MCF 10A (cell line): ENCODE measurements around the gene DUSP18. TPM values are rescaled to one million over a fixed set of nuclear protein-coding genes. Genes with fewer than 3 reads are reported as not detected.

Experiments
- BruUV-seq: library from RNA; stranded (reverse); fragments of 400-500 nt; replicated peaks from 2 replicates; lab custom pipeline; 2021; lab: Mats Ljungman, UMichigan
- CTCF ChIA-PET: fragments of 300-600 bp; sonication (Branson Sonifier 250); formaldehyde crosslinking; extraction: SDS; loops from one replicate; lab custom pipeline; 2021; ENCODE audit warnings: antibody characterized with exemption, inconsistent platforms; lab: Yijun Ruan, JAX
- POLR2A ChIA-PET: fragments of 300-600, 350-650 bp; sonication (Branson Sonifier 250); formaldehyde crosslinking; extraction: SDS; loops from one replicate; lab custom pipeline; 2020; ENCODE audit warnings: antibody characterized with exemption, inconsistent platforms; lab: Yijun Ruan, JAX
- DNase-seq: peaks from one replicate; pipeline ENCODE4 v3.0.0-alpha.2; 2018; ENCODE audit not compliant: unreplicated experiment
- H3K27ac Mint-ChIP-seq: one replicate; pipeline ENCODE4 v1.8.0; 2022; ENCODE audit warnings: mild to moderate bottlenecking, low read depth, mixed read lengths; ENCODE audit not compliant: unreplicated experiment
- H3K27me3 Mint-ChIP-seq: one replicate; pipeline ENCODE4 v1.8.0; 2022; ENCODE audit warnings: mixed read lengths; ENCODE audit not compliant: insufficient read depth, unreplicated experiment
- H3K36me3 Mint-ChIP-seq: one replicate; pipeline ENCODE4 v1.8.0; 2022; ENCODE audit warnings: mild to moderate bottlenecking, moderate library complexity, mixed read lengths; ENCODE audit not compliant: insufficient read depth, unreplicated experiment
- H3K4me1 Mint-ChIP-seq: one replicate; pipeline ENCODE4 v1.8.0; 2022; ENCODE audit warnings: mixed read lengths; ENCODE audit not compliant: insufficient read depth, unreplicated experiment
- H3K4me3 Mint-ChIP-seq: one replicate; pipeline ENCODE4 v1.8.0; 2022; ENCODE audit warnings: mild to moderate bottlenecking, moderate library complexity, mixed read lengths; ENCODE audit not compliant: unreplicated experiment
- H3K9me3 Mint-ChIP-seq: one replicate; pipeline ENCODE4 v1.8.0; 2022; ENCODE audit warnings: mixed read lengths; ENCODE audit not compliant: unreplicated experiment
- CTCF ChIP-seq: fragments of 200-600 bp; IDR thresholded peaks from one replicate; pipeline ENCODE4 v1.8.0; 2022; ENCODE audit warnings: antibody characterized with exemption, mild to moderate bottlenecking; ENCODE audit not compliant: unreplicated experiment
- intact Hi-C: fragments of 100-400 bp; cut with micrococcal nuclease; formaldehyde crosslinking; loops from 2 replicates; pipeline ENCODE4 v1.14.1; 2022
- total RNA-seq: library from RNA; stranded (reverse); gene quantifications from 2 replicates; pipeline ENCODE4 v1.2.3, GENCODE V29; 2022

DUSP18 gene
- total RNA-seq, 1 experiment from 2014 or later, result 5.6 TPM

- ChIA-PET CTCF (interaction anchor here (1.3 to 1.6 kb wide), 2 partner anchors 11 to 19 kb away, joined by 3 to 4 read pairs; no protein-coding TSS in a partner anchor), POLR2A (no interaction called here)
- BruUV-seq, result no TSS peak
- Mint-ChIP-seq H3K27ac (no peak overlapping the region), H3K36me3 (no peaks in the 10 kb centered on the region), H3K4me1 (peaks cover 4% of the 10 kb centered on the region), H3K9me3 (no peaks in the 10 kb centered on the region), H3K27me3 (no peaks in the 10 kb centered on the region), H3K4me3 (no peak overlapping the region)
- TF ChIP-seq CTCF, result no peak
- no peak for DNase-seq
- intact Hi-C loops, result no loop called here
Observed at GRCh38 chr22:30615543-30615954, 52.1 kb downstream of the DUSP18 start.

- POLR2A ChIA-PET, result no interaction called here
- no TSS peak for BruUV-seq
- no peak for DNase-seq
- Mint-ChIP-seq H3K9me3 (no peaks in the 10 kb centered on the region), H3K4me1 (peaks cover 4% of the 10 kb centered on the region), H3K36me3 (no peaks in the 10 kb centered on the region), H3K27ac (no peak overlapping the region), H3K27me3 (no peaks in the 10 kb centered on the region), H3K4me3 (no peak overlapping the region)
- intact Hi-C loops, result no loop called here
- TF ChIP-seq CTCF, result no peak
- CTCF ChIA-PET, result interaction anchor here (0.8 to 1.3 kb wide), 2 partner anchors 9 to 20 kb away, joined by 3 read pairs; no protein-coding TSS in a partner anchor
Observed at GRCh38 chr22:30614879-30615278, 52.8 kb downstream of the DUSP18 start.

DNA sequence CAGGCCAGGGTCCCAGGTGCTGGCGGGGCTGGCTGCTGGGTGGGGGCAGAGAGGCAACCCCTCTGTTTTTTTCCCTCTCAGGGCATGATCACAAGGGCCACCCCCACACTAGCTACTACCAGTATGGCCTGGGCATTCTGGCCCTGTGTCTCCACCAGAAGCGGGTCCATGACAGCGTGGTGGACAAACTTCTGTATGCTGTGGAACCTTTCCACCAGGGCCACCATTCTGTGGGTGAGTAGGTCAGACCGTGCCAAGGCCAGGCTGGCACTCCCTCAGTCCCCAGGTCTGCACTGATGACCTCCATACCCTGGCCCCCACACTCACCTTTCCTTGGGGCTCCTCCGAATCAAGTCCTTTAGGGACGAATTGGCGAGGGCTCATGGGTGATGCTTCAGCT lies 53.4 kb downstream of the DUSP18 start:
- Mint-ChIP-seq H3K27ac (no peak overlapping the region), H3K27me3 (no peaks in the 10 kb centered on the region), H3K4me3 (no peak overlapping the region), H3K36me3 (no peaks in the 10 kb centered on the region), H3K9me3 (no peaks in the 10 kb centered on the region), H3K4me1 (peaks cover 9% of the 10 kb centered on the region)
- ChIA-PET POLR2A (no interaction called here), CTCF (interaction anchor here (0.5 to 1.3 kb wide), 3 partner anchors 8 to 143 kb away, joined by 3 to 4 read pairs (median 3); no protein-coding TSS in a partner anchor)
- intact Hi-C loops, result no loop called here
- DNase-seq, result no peak
- TF ChIP-seq CTCF, result no peak
- BruUV-seq, result no TSS peak

DNA sequence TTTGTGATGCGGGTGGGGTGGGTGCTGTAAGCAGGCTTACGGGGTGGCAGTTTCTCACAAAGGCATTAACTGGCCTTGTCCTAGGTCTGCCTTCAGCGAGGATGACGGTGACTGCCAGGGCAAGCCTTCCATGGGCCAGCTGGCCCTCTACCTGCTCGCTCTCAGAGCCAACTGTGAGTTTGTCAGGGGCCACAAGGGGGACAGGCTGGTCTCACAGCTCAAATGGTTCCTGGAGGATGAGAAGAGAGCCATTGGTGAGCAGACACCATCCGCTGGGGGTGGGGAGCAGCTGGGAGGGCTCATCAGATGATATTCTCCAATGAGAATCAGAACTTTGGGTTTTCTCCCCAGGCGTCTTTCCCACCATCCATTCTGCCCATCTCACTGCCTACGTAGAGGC lies 54.9 kb downstream of the DUSP18 start:
- Mint-ChIP-seq H3K4me3 (no peak overlapping the region), H3K4me1 (peaks cover 14% of the 10 kb centered on the region), H3K9me3 (no peaks in the 10 kb centered on the region), H3K27me3 (no peaks in the 10 kb centered on the region), H3K36me3 (no peaks in the 10 kb centered on the region), H3K27ac (no peak overlapping the region)
- no peak for DNase-seq
- POLR2A ChIA-PET, result interaction anchor here (0.6 kb wide), 1 partner anchor 183 kb away, joined by 3 read pairs; no protein-coding TSS in a partner anchor
- intact Hi-C loops, result no loop called here
- CTCF ChIA-PET, result interaction anchor here (0.6 to 1.5 kb wide), 2 partner anchors 22 to 45 kb away, joined by 4 to 7 read pairs; no protein-coding TSS in a partner anchor
- no TSS peak for BruUV-seq
- TF ChIP-seq CTCF, result no peak

Other genes with a start within 250 kb of the DUSP18 start
- gene MTFP1, start 242.1 kb downstream of the DUSP18 start, total RNA-seq, result 23.2 and 31.6 TPM in 2 replicates
- gene SEC14L3, start 195.9 kb downstream of the DUSP18 start, total RNA-seq, result not detected in 2 replicates
- gene SEC14L4, start 162.2 kb downstream of the DUSP18 start, total RNA-seq, result not detected in 2 replicates
- gene SEC14L6, start 121.1 kb downstream of the DUSP18 start, total RNA-seq, result not detected in 2 replicates
- gene GAL3ST1, start 93.2 kb downstream of the DUSP18 start, total RNA-seq, result not detected in 2 replicates
- 114 and 145 TPM in 2 replicates for gene PES1, start 76.0 kb downstream of the DUSP18 start, total RNA-seq
- gene TCN2, start 60.7 kb downstream of the DUSP18 start, total RNA-seq, result 1.2 and 1.4 TPM in 2 replicates
- 2.9 and 3.4 TPM in 2 replicates for gene SLC35E4, start 32.1 kb downstream of the DUSP18 start, total RNA-seq
- gene OSBP2, start 27.0 kb upstream of the DUSP18 start, total RNA-seq, result 276 and 338 TPM in 2 replicates